Cardiac fibroblast (primary cell): Measurements from ENCODE around the gene RUSC2.

ENCODE experiments used
- DNase-seq, 2 donors: peaks; one replicate each; pipeline versions ENCODE4 v3.0.0 to v3.0.0-alpha.2; 2010; ENCODE audit warnings: low read depth in 2 of 2
- H3K4me3 ChIP-seq, 2 donors: replicated peaks in 1 of 2; 1 replicate in 1 of 2; 2 replicates in 1 of 2; pipeline ENCODE4 v1.5.1; 2011; ENCODE audit warnings: low read depth in 2 of 2, low read length in 2 of 2, mild to moderate bottlenecking in 2 of 2, moderate library complexity in 1 of 2
- CTCF ChIP-seq: IDR thresholded peaks from one replicate; pipeline ENCODE4 v1.5.1; 2011; ENCODE audit warnings: low read depth, mild to moderate bottlenecking, low read length, inconsistent platforms

The RUSC2 gene

GRCh38 chr9:35489313-35490154, at the start of gene RUSC2:
TSS of gene RUSC2 (plus strand) at chr9:35490111. CDS start at chr9:35546522, 56,411 bp downstream.
- H3K4me3 ChIP-seq, result peak within 1 kb of the TSS; percentile 67 to 95
- TF ChIP-seq CTCF, result peak; percentile 18
- DNase-seq, result peak; percentile 92 to 97

GRCh38 chr9:35446012-35446411, 43.9 kb upstream of the RUSC2 start:
- H3K4me3 ChIP-seq, result no peak overlapping the region
- no peak for TF ChIP-seq CTCF
- DNase-seq, result no peak

- TF ChIP-seq CTCF, result no peak
- no peak overlapping the region for H3K4me3 ChIP-seq
- DNase-seq, result peak in 1 of 2 donors; percentile 22
Observed at GRCh38 chr9:35448496-35448895, 41.4 kb upstream of the RUSC2 start.

- no peak overlapping the region for H3K4me3 ChIP-seq
- peak; percentile 42 for TF ChIP-seq CTCF
- DNase-seq, result peak in 1 of 2 donors; percentile 32
Observed at GRCh38 chr9:35452481-35452880, 37.4 kb upstream of the RUSC2 start.

GRCh38 chr9:35453786-35454185, 36.1 kb upstream of the RUSC2 start:
- no peak for DNase-seq
- H3K4me3 ChIP-seq, result no peak overlapping the region
- no peak for TF ChIP-seq CTCF

GRCh38 chr9:35464141-35465025, 25.5 kb upstream of the RUSC2 start:
- no peak for TF ChIP-seq CTCF
- DNase-seq, result peak; percentile 51 to 71

More at GRCh38 chr9:35464141-35465025, 25.5 kb upstream of the RUSC2 start:
- no peak overlapping the region for H3K4me3 ChIP-seq
